GM21723 (cell line): Measurements from ENCODE around the gene GNAQ.

Experiments
- ATAC-seq: cut with Tn5 transposase; IDR thresholded peaks from one replicate; pipeline ENCODE4 v1.9.1; 2021; ENCODE audit warnings: mild to moderate bottlenecking, moderate library complexity; ENCODE audit not compliant: unreplicated experiment

Gene GNAQ

GRCh38 chr9:77909306-77909705 lies 122.3 kb downstream of the GNAQ start:
- no peak for ATAC-seq

DNA sequence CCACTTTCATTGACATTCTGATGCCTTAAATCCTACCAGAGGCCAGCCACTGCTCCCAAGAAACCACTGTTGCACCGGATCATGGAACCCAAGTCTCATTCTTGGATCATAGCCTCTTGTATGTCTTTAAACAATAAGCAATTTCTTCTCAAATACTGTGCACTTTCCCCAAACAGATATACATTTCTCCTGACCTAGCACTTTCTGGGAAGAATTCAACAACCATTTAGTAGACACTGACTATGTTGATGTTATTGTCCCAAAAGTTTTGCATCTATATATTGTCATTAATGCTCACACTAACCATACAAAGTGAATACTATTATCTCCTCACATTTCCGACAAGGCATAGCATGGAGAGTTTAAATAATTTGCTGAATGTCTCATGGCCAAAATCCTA lies 123.3 kb downstream of the GNAQ start:
- ATAC-seq = no peak

DNA sequence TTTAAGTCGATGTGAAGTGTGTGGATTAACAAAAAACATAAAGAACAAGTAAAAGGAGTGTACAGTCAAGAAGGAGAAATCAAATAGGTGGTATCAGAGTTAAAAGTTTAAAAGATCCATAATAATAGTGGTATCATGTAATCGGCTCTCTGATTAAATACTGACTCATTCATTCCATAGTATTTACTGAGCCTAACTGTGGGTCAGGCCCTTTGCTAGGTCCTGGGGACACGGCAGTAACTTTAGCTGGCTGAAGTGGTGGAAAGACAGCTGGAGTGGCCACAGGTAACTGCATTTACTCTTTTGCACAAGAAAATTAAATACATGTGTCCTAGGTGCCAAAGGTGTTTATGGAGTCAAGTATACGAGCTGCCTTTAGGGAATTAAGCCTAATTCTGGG lies 124.0 kb downstream of the GNAQ start:
- no peak for ATAC-seq

DNA sequence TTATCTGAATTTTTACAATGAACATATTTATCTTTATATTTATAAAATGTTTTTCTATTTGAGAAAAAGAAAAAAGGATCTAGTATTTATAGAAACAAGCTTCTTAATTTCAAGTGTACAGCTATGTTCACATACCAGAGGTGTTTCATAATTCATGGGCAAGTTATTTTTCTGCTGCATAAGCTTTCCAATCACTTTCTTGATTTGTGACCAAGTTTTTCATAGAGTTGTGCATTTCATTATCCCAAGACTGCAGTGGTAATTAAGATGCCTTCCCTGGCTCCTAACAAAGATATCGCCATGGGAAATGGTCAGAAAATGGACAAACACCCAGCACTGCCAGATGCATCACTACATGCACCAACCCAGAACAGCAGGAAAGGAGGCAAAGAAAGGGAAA lies 124.6 kb downstream of the GNAQ start:
- no peak for ATAC-seq

GRCh38 chr9:77903666-77904285 lies 127.8 kb downstream of the GNAQ start:
- ATAC-seq = no peak

- ATAC-seq = no peak
Measured at GRCh38 chr9:77901771-77902170, 129.8 kb downstream of the GNAQ start.

DNA sequence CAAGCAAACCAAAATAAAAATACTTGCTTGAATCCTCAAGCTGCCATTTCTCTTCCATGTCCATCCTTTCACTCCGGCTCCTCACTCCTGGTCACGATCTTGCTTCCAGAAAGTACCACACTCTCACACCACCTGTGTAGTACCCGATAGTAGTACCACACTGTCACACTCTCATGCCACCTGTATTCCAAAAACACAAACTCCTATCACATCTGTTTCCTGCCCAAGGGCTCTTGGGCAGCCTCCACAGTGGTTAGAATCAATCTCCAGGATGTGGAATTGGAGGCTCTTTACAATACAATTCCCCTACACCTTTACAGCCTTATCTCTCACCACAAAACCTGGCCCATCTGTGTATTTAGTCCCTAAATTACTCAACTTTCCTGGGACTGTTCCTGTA lies 130.6 kb downstream of the GNAQ start:
- no peak for ATAC-seq

- ATAC-seq = no peak
Measured at GRCh38 chr9:77899679-77900354, 131.8 kb downstream of the GNAQ start.

- no peak for ATAC-seq
Measured at GRCh38 chr9:77898864-77899263, 132.7 kb downstream of the GNAQ start.

GRCh38 chr9:77896938-77897667 lies 134.5 kb downstream of the GNAQ start:
- no peak for ATAC-seq

GRCh38 chr9:77896269-77896937 lies 135.2 kb downstream of the GNAQ start:
- no peak for ATAC-seq

DNA sequence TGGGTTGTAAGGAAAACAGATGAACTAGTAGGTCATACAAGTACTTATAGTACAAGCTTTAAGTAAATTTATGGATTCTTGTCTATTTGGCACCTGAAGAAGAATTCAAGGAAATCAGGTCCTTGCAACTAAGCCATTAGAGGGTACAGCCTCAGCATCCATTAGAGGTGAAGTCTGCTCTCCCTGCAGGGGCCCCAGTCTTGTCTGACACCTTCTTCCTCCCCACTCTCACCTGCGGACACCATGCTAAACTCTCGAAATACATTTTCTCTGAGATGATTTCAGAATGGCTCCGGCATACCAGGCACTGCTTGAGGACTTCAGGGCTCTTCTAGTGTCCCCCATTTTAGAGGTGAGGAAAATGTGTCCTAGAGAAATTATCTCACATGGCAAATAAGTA lies 137.9 kb downstream of the GNAQ start:
- ATAC-seq = no peak

DNA sequence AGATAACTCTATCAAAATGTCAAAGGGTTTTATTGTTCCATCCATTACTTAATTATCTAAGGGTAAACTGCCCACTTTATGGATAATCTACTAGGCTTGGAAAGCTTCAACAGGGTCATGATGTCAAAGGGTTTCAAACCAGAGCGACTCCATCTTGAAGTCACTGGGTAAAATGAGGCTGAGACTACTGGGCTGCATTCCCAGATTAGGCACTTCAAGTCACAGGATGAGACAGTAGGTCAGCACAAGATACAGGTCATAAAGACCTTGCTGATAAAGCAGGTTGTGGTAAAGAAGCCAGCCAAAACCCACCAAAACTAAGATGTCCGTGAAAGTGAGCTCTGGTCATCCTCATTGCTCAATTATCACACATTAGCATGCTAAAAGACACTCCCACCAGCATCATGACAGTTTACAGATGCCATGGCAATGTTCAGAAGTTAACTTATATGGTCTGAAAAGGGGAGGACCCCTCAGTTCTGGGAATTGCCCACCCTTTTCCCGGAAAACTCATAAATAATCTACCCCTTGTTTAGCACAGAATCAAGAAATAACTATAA lies 138.6 kb downstream of the GNAQ start:
- ATAC-seq = no peak

DNA sequence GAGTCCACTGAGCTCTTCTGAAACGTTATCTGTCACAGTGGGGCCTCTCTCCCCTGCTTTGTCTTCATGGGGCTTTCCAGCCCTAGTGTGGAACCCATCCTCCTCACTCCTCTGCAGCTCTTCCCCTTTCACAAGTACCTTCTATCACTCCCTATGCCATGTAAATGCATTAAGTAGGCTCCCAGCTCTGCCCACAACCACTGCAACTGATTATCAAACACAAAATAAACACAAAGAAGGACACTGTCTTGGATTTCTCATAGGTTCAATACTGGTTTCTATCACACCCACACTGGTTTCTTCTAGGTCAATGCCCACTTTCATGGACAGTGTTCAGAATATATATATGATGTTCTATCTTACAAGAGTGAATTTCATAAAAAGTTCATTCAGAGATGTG lies 139.4 kb downstream of the GNAQ start:
- ATAC-seq = peak; percentile 59

GRCh38 chr9:77891128-77891800 lies 140.3 kb downstream of the GNAQ start:
- no peak for ATAC-seq

DNA sequence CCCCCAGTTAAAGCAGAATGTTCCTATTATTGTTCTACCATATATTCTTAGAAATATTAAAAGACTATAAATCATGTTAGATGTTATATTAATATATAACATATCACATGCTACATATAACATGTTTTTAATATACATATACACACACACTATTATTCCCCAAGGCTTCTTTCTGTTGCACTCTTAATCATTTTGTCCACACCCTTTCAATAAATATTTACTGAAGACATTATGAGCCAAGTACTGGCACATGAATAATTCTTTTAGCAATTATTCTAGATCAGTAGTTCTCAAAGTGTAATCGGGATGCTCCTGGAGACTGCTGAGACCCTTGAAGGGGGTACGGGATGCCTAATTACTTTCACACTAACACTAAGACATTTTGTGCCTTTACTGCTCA lies 143.9 kb downstream of the GNAQ start:
- no peak for ATAC-seq

DNA sequence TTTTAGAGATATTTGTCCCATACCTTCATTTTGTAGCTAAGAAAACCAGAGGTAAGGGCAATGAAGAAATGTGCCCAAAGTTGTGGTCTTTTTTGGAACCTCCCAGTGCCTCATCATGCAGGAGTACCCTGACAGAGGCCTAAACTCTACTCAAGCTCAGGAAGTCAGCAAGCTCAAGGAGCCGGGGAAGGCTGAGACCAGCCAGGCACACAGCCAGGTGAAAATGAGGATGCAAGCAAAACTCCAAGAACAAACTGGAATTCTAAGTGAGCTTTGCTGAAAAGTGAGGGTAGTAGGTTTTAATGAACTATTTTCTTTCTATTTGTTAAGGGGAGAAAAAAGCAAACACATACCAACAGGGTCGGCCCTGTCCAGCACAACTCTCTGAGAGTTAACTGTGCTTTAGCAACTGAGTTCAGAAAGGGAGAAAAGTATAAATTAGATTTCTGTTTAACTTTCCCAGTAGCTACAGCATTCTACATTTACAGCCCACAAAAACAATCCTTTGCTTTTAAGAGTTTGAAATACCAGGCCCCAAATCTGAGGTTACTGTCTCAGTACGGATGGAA lies 146.4 kb downstream of the GNAQ start:
- ATAC-seq = no peak

- ATAC-seq = no peak
Measured at GRCh38 chr9:77883846-77884771, 147.5 kb downstream of the GNAQ start.

DNA sequence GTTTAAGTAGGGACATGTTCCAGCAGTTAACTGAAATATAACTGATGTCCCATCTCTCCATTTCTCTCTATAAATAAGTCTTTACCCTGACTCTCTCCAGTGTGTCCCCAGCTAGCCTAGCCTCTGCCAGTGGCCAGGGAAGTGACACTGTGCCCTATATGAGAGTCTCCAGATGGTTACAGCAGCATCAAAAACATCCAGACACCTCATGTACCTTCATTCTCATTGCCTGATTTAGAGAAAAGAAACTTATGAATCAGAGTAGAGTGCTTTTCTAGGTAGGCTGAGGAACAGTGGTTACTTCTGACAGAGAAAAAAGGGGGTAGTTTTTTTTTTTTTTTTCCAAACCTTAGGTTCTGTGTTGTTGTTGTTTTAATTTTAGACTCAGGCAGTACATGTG lies 148.5 kb downstream of the GNAQ start:
- ATAC-seq = no peak
